Skin of body (tissue), 2 donors: ENCODE results near the gene FEM1A. TPM values are rescaled to one million over a fixed set of nuclear protein-coding genes. Genes with fewer than 3 reads are reported as not detected.
"Not testable (repeated sequence)": the region's sequence is repeated elsewhere in the genome, so short reads cannot be mapped to it uniquely, and the experiment has no call there.

Experiments
- DNase-seq: peaks from one replicate; lab custom pipeline; 2025; lab: John Stamatoyannopoulos, UW
- total RNA-seq: library from RNA; depleted of rRNA; stranded (reverse); fragments of >200 nt; gene quantifications from one replicate; pipeline ENCODE4 v1.2.3, GENCODE V29; 2014

FEM1A gene
- total RNA-seq, 1 donor from 2014 or later, result 13.2 TPM

GRCh38 chr19:4773047-4773640, 18.4 kb upstream of the FEM1A start:
- DNase-seq, result no peak

GRCh38 chr19:4774136-4774535, 17.4 kb upstream of the FEM1A start:
- DNase-seq, result no peak

GRCh38 chr19:4775627-4776152, 15.8 kb upstream of the FEM1A start:
- DNase-seq, result no peak

- DNase-seq, result no peak
Observed at GRCh38 chr19:4776436-4777211, 14.9 kb upstream of the FEM1A start.

GRCh38 chr19:4778124-4778523, 13.4 kb upstream of the FEM1A start:
- not testable (repeated sequence) for DNase-seq

- no peak for DNase-seq
Observed at GRCh38 chr19:4780860-4781259, 10.7 kb upstream of the FEM1A start.

- DNase-seq, result peak; percentile 34
Observed at GRCh38 chr19:4781801-4782200, 9.7 kb upstream of the FEM1A start.

GRCh38 chr19:4786412-4787016, 5.0 kb upstream of the FEM1A start:
- DNase-seq, result not testable (repeated sequence)

GRCh38 chr19:4792019-4792865, 708 bp downstream of the FEM1A start:
- not testable (repeated sequence) for DNase-seq

GRCh38 chr19:4792866-4793195, 1.3 kb downstream of the FEM1A start:
- DNase-seq, result not testable (repeated sequence)

GRCh38 chr19:4793278-4793677, 1.7 kb downstream of the FEM1A start:
- not testable (repeated sequence) for DNase-seq

GRCh38 chr19:4794971-4795370, 3.4 kb downstream of the FEM1A start:
- DNase-seq, result no peak

- no peak for DNase-seq
Observed at GRCh38 chr19:4795400-4795799, 3.9 kb downstream of the FEM1A start.

GRCh38 chr19:4800591-4801081, 9.1 kb downstream of the FEM1A start:
- DNase-seq, result peak; percentile 53

- no peak for DNase-seq
Observed at GRCh38 chr19:4801085-4801619, 9.6 kb downstream of the FEM1A start.

- no peak for DNase-seq
Observed at GRCh38 chr19:4802711-4803110, 11.2 kb downstream of the FEM1A start.

GRCh38 chr19:4803736-4804695, 12.5 kb downstream of the FEM1A start:
- DNase-seq, result no peak

GRCh38 chr19:4805140-4805539, 13.6 kb downstream of the FEM1A start:
- DNase-seq, result not testable (repeated sequence)

GRCh38 chr19:4806384-4806783, 14.8 kb downstream of the FEM1A start:
- DNase-seq, result no peak

GRCh38 chr19:4807188-4807587, 15.7 kb downstream of the FEM1A start:
- no peak for DNase-seq
